IMR-90 (cell line): ENCODE measurements around the gene CHPT1. TPM values are rescaled to one million over a fixed set of nuclear protein-coding genes. Genes with fewer than 3 reads are reported as not detected.

Experiments used
- ATAC-seq: fragments of 200-7000 bp; cut with Tn5 transposase; 2 replicates; pipeline ENCODE4 v1.9.1; 2020; ENCODE audit warnings: low read depth, mild to moderate bottlenecking, moderate library complexity
- BruUV-seq: library from RNA; stranded (reverse); fragments of 400-500 nt; replicated peaks from 2 replicates; lab custom pipeline; 2021; lab: Mats Ljungman, UMichigan
- CTCF ChIA-PET: fragments of 300-600 bp; formaldehyde crosslinking; extraction: SDS; loops from one replicate; lab custom pipeline; 2021; ENCODE audit warnings: antibody characterized with exemption; lab: Yijun Ruan, JAX
- POLR2A ChIA-PET: fragments of 300-600 bp; sonication (Branson Sonifier 250); formaldehyde crosslinking; loops from one replicate; lab custom pipeline; 2022; ENCODE audit warnings: antibody characterized with exemption; ENCODE audit not compliant: unreplicated experiment; lab: Charles Lee
- DNase-seq: peaks from one replicate; pipeline ENCODE4 v3.0.0; 2013
- H2AFZ ChIP-seq: replicated peaks from 2 replicates; pipeline ENCODE3; 2013; ENCODE audit warnings: low read length, mild to moderate bottlenecking; ENCODE audit not compliant: poor library complexity
- H2AK5ac ChIP-seq: 2 replicates; pipeline ENCODE4 v1.6.1; 2013; ENCODE audit warnings: low read depth, low read length, inconsistent platforms
- H2AK9ac ChIP-seq: replicated peaks from 2 replicates; pipeline ENCODE3; 2013; ENCODE audit warnings: mild to moderate bottlenecking, low read depth, low read length, moderate library complexity; ENCODE audit not compliant: poor library complexity
- H2BK120ac ChIP-seq: 2 replicates; pipeline ENCODE4 v1.6.1; 2013; ENCODE audit warnings: low read depth, low read length, inconsistent platforms
- H2BK15ac ChIP-seq: 3 replicates; pipeline ENCODE4 v1.6.1; 2013; ENCODE audit warnings: low read depth, low read length, inconsistent platforms
- H2BK20ac ChIP-seq: 2 replicates; pipeline ENCODE4 v1.6.1; 2013; ENCODE audit warnings: low read depth, mild to moderate bottlenecking, inconsistent platforms, low read length, moderate library complexity
- H2BK5ac ChIP-seq: 2 replicates; pipeline ENCODE4 v1.6.1; 2013; ENCODE audit warnings: mild to moderate bottlenecking, low read depth, low read length, inconsistent platforms; ENCODE audit not compliant: poor library complexity, severe bottlenecking
- H3K14ac ChIP-seq: replicated peaks from 2 replicates; pipeline ENCODE4 v1.6.1; 2013; ENCODE audit warnings: low read depth, low read length, inconsistent platforms
- H3K18ac ChIP-seq: 2 replicates; pipeline ENCODE4 v1.6.1; 2013; ENCODE audit warnings: low read depth, low read length, control low read depth
- H3K23ac ChIP-seq: 2 replicates; pipeline ENCODE4 v1.6.1; 2013; ENCODE audit warnings: low read depth, low read length, inconsistent platforms
- H3K27ac ChIP-seq: 2 replicates; pipeline ENCODE4 v1.5.1; 2013; ENCODE audit warnings: mild to moderate bottlenecking, control low read depth, low read length; ENCODE audit not compliant: insufficient read depth
- H3K27me3 ChIP-seq: 2 replicates; pipeline ENCODE4 v1.6.1; 2013; ENCODE audit warnings: low read length; ENCODE audit not compliant: control insufficient read depth, insufficient read depth
- H3K36me3 ChIP-seq: 2 replicates; pipeline ENCODE4 v1.6.1; 2013; ENCODE audit warnings: low read length, mixed read lengths; ENCODE audit not compliant: control insufficient read depth, insufficient read depth
- H3K4ac ChIP-seq: 2 replicates; pipeline ENCODE4 v1.6.1; 2013; ENCODE audit warnings: low read depth, low read length, inconsistent platforms
- H3K4me1 ChIP-seq: 2 replicates; pipeline ENCODE4 v1.6.1; 2013; ENCODE audit warnings: low read length, mixed read lengths; ENCODE audit not compliant: control insufficient read depth, insufficient read depth
- H3K4me2 ChIP-seq: 2 replicates; pipeline ENCODE4 v1.6.1; 2013; ENCODE audit warnings: low read depth, mild to moderate bottlenecking, control low read depth, low read length, moderate library complexity
- H3K4me3 ChIP-seq: 2 replicates; pipeline ENCODE4 v1.5.1; 2013; ENCODE audit warnings: low read depth, mild to moderate bottlenecking, control low read depth, low read length, moderate library complexity; ENCODE audit not compliant: insufficient read depth
- H3K56ac ChIP-seq: 2 replicates; pipeline ENCODE4 v1.6.1; 2013; ENCODE audit warnings: low read length, inconsistent platforms; ENCODE audit not compliant: insufficient read depth; ENCODE audit errors: extremely low read depth
- H3K79me1 ChIP-seq, 2 experiments: 2 replicates each; pipeline ENCODE4 v1.6.1; 2013; ENCODE audit warnings: low read length in 2 of 2, inconsistent platforms in 1 of 2, low read depth in 1 of 2
- H3K9ac ChIP-seq: 2 replicates; pipeline ENCODE4 v1.6.1; 2013; ENCODE audit warnings: low read depth, low read length, control low read depth
- H3K9me1 ChIP-seq: 2 replicates; pipeline ENCODE4 v1.6.1; 2013; ENCODE audit warnings: low read length, inconsistent platforms; ENCODE audit not compliant: insufficient read depth
- H3K9me3 ChIP-seq: 2 replicates; pipeline ENCODE4 v1.6.1; 2013; ENCODE audit warnings: low read length; ENCODE audit not compliant: control insufficient read depth, insufficient read depth
- H4K20me1 ChIP-seq: 2 replicates; pipeline ENCODE4 v1.6.1; 2013; ENCODE audit warnings: low read length, inconsistent platforms; ENCODE audit not compliant: insufficient read depth
- H4K5ac ChIP-seq: 2 replicates; pipeline ENCODE4 v1.6.1; 2013; ENCODE audit warnings: mild to moderate bottlenecking, low read depth, low read length, control low read depth
- H4K8ac ChIP-seq, 2 experiments: 2 replicates each; pipeline ENCODE4 v1.6.1; 2013; ENCODE audit warnings: low read depth in 2 of 2, low read length in 2 of 2, control low read depth in 1 of 2, inconsistent platforms in 1 of 2
- H4K91ac ChIP-seq: 2 replicates; pipeline ENCODE4 v1.6.1; 2013; ENCODE audit warnings: low read depth, low read length, inconsistent platforms; ENCODE audit not compliant: insufficient read depth
- BHLHE40 ChIP-seq: fragments of 150-350 bp; IDR thresholded peaks from 2 replicates; pipeline ENCODE4 v1.6.1; 2016; ENCODE audit warnings: mild to moderate bottlenecking, low read depth, low read length
- CHD1 ChIP-seq: IDR thresholded peaks from 2 replicates; pipeline ENCODE4 v1.6.1; 2012; ENCODE audit warnings: low read depth, low read length, improper control_type of control experiment
- FOS ChIP-seq: fragments of 150-350 bp; IDR thresholded peaks from 2 replicates; pipeline ENCODE4 v1.6.1; 2016; ENCODE audit warnings: low read depth, low read length
- MAFK ChIP-seq: IDR thresholded peaks from 2 replicates; pipeline ENCODE4 v1.6.1; 2012; ENCODE audit warnings: low read depth, low read length, improper control_type of control experiment
- MXI1 ChIP-seq: IDR thresholded peaks from 2 replicates; pipeline ENCODE4 v1.6.1; 2012; ENCODE audit warnings: low read depth, mild to moderate bottlenecking, low read length, moderate library complexity, borderline replicate concordance
- NFE2L2 ChIP-seq: fragments of 150-350 bp; IDR thresholded peaks from 2 replicates; pipeline ENCODE4 v1.6.1; 2016; ENCODE audit warnings: low read depth, mild to moderate bottlenecking, low read length
- POLR2A ChIP-seq: IDR thresholded peaks from 2 replicates; pipeline ENCODE4 v1.6.1; 2012; ENCODE audit warnings: mild to moderate bottlenecking, low read depth, low read length
- RAD21 ChIP-seq: IDR thresholded peaks from 2 replicates; pipeline ENCODE4 v1.6.1; 2012; ENCODE audit warnings: low read length, improper control_type of control experiment
- RFX5 ChIP-seq: IDR thresholded peaks from 2 replicates; pipeline ENCODE4 v1.8.0; 2012; ENCODE audit warnings: low read depth, mild to moderate bottlenecking, low read length, moderate library complexity
- SMC3 ChIP-seq: fragments of 150-350 bp; IDR thresholded peaks from 2 replicates; pipeline ENCODE4 v1.6.1; 2016; ENCODE audit warnings: low read depth, mild to moderate bottlenecking, antibody characterized with exemption, low read length, moderate library complexity
- WGBS, 2 experiments: methylation state at CpG; one replicate each; pipeline versions ENCODE4 v1.1.5 to v1.1.7; 2013; ENCODE audit warnings: missing lambda C conversion rate in 2 of 2; ENCODE audit not compliant: insufficient read length in 1 of 2; ENCODE audit errors: extremely low coverage in 2 of 2; 5-methylcytosine and 5-hydroxymethylcytosine counted together
- dilution Hi-C: fragments of 300-500 bp; cut with HindIII; formaldehyde crosslinking; loops from one replicate; pipeline ENCODE4 v1.14.3; 2018; ENCODE audit warnings: low sequenced_read_pairs; ENCODE audit not compliant: unreplicated experiment
- in situ Hi-C: fragments of 300-500 bp; cut with MboI; formaldehyde crosslinking; loops from 3 replicates; pipeline ENCODE4 v1.14.3; 2019; ENCODE audit warnings: low sequenced_read_pairs, inconsistent platforms, mixed read lengths
- intact Hi-C: fragments of 100-400 bp; cut with micrococcal nuclease; formaldehyde crosslinking; loops from 2 replicates; pipeline ENCODE4 v1.10.0; 2022
- polyA plus RNA-seq, 3 experiments: library from polyadenylated mRNA; depleted of rRNA; stranded (reverse); fragments of >200 nt; gene quantifications; 2 replicates each; pipeline ENCODE4 v1.2.3, GENCODE V29; 2012; ENCODE audit warnings: low replicate concordance in 1 of 3
- total RNA-seq: library from RNA; depleted of rRNA; stranded (reverse); fragments of >200 nt; gene quantifications from 2 replicates; pipeline ENCODE4 v1.2.3, GENCODE V29; 2012
- TF ChIP-seq, protein P1 (sequence below): fragments of 150-350 bp; IDR thresholded peaks from 2 replicates; pipeline ENCODE4 v1.6.1; 2016; ENCODE audit warnings: low read depth, mild to moderate bottlenecking, low read length, moderate library complexity, borderline replicate concordance
- TF ChIP-seq, protein P2 (sequence below): conservative IDR thresholded peaks from 2 replicates; pipeline ENCODE4 v1.5.1; 2012; ENCODE audit warnings: mild to moderate bottlenecking, low read depth, low read length, improper control_type of control experiment

CHPT1 gene
- total and polyA plus RNA-seq, 2 of the 4 experiments (the other 2 are of a cell fraction), result 8.1 to 11.7 TPM

DNA sequence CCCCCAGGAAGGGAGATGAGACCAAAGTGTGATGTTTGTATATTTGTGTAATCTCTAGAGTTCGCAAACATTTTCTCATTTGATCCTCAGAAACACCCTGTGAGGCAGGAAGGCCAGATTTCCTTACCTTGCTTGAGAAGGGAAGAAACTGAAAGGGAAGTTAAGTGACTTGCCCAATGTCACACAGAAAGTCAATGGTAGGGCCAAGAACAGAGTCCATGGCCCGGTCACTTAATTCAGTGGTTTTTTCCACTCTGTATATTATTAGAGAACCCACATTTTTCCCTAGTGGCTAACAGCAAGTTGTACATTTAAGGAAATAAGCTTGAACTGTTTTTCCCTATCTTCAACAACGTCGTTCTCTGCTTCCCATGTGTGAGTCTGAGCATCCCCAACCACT, 25.6 kb upstream of the CHPT1 start:
- Histone ChIP-seq H3K36me3 (no peaks in the 10 kb centered on the region), H3K9ac (no peak overlapping the region), H3K9me3 (no peaks in the 10 kb centered on the region), H3K27me3 (peaks cover 5% of the 10 kb centered on the region), H4K8ac (no peak overlapping the region), H4K91ac (no peak overlapping the region), H2BK120ac (no peak overlapping the region), H3K56ac (no peak overlapping the region), H2BK5ac (no peak overlapping the region), H2AK5ac (no peak overlapping the region), H3K9me1 (no peaks in the 10 kb centered on the region), H4K5ac (no peak overlapping the region), H3K23ac (no peak overlapping the region), H3K14ac (no peak overlapping the region), H4K20me1 (no peaks in the 10 kb centered on the region), H3K4me1 (no peaks in the 10 kb centered on the region), H3K4me2 (no peak overlapping the region), H3K79me1 (no peaks in the 10 kb centered on the region), H3K27ac (no peak overlapping the region), H2BK15ac (no peak overlapping the region), H2AFZ (no peak overlapping the region), H3K4ac (no peak overlapping the region), H2AK9ac (no peak overlapping the region), H3K18ac (no peak overlapping the region), H2BK20ac (no peak overlapping the region), H3K4me3 (no peak overlapping the region)
- ChIA-PET CTCF (no interaction called here), POLR2A (no interaction called here)
- intact Hi-C loops (loop anchor here (2.0 kb wide), 1 partner anchor 87 kb away; no protein-coding TSS in a partner anchor), dilution Hi-C loops (no loop called here), in situ Hi-C loops (no loop called here)
- TF ChIP-seq CHD1 (no peak), RFX5 (no peak), FOS (no peak), NFE2L2 (no peak), POLR2A (no peak), MXI1 (no peak), BHLHE40 (no peak), RAD21 (no peak), SMC3 (no peak), MAFK (no peak)
- TF ChIP-seq, protein P1, sequence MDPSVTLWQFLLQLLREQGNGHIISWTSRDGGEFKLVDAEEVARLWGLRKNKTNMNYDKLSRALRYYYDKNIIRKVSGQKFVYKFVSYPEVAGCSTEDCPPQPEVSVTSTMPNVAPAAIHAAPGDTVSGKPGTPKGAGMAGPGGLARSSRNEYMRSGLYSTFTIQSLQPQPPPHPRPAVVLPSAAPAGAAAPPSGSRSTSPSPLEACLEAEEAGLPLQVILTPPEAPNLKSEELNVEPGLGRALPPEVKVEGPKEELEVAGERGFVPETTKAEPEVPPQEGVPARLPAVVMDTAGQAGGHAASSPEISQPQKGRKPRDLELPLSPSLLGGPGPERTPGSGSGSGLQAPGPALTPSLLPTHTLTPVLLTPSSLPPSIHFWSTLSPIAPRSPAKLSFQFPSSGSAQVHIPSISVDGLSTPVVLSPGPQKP, result no peak
- TF ChIP-seq, protein P2, sequence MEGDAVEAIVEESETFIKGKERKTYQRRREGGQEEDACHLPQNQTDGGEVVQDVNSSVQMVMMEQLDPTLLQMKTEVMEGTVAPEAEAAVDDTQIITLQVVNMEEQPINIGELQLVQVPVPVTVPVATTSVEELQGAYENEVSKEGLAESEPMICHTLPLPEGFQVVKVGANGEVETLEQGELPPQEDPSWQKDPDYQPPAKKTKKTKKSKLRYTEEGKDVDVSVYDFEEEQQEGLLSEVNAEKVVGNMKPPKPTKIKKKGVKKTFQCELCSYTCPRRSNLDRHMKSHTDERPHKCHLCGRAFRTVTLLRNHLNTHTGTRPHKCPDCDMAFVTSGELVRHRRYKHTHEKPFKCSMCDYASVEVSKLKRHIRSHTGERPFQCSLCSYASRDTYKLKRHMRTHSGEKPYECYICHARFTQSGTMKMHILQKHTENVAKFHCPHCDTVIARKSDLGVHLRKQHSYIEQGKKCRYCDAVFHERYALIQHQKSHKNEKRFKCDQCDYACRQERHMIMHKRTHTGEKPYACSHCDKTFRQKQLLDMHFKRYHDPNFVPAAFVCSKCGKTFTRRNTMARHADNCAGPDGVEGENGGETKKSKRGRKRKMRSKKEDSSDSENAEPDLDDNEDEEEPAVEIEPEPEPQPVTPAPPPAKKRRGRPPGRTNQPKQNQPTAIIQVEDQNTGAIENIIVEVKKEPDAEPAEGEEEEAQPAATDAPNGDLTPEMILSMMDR, result no peak
- no CpG with 5 or more reads among the region's 4 CpGs for WGBS, 2 experiments
- no peak for ATAC-seq
- no TSS peak for BruUV-seq
- DNase-seq, result no peak
